GM12891 (cell line): ENCODE measurements around the gene ATP6V1G3.
A peak's percentile ranks its signal among the peaks of the same experiment; 100 is the strongest.

ENCODE experiments used
- DNase-seq: peaks from one replicate; pipeline ENCODE4 v3.0.0; 2011; ENCODE audit warnings: low spot score; ENCODE audit not compliant: insufficient read length
- FAIRE-seq: peaks from 2 replicates; lab custom pipeline; 2011; peaks lifted over from hg19 to GRCh38; lab: Jason Lieb, UNC
- PAX5 ChIP-seq: IDR thresholded peaks from 2 replicates; pipeline ENCODE4 v1.6.1; 2011; ENCODE audit warnings: low read length, moderate library complexity, mild to moderate bottlenecking; ENCODE audit not compliant: insufficient read depth, severe bottlenecking
- POLR2A ChIP-seq: IDR thresholded peaks from 2 replicates; pipeline ENCODE4 v1.6.1; 2011; ENCODE audit warnings: low read depth, low read length, control low read depth
- POLR2AphosphoS5 ChIP-seq: IDR thresholded peaks from 2 replicates; pipeline ENCODE4 v1.6.1; 2011; ENCODE audit warnings: low read depth, low read length, control low read depth
- POU2F2 ChIP-seq: IDR thresholded peaks from 2 replicates; pipeline ENCODE4 v1.6.1; 2011; ENCODE audit warnings: low read depth, mild to moderate bottlenecking, control low read depth, low read length, moderate library complexity
- SPI1 ChIP-seq: IDR thresholded peaks from 2 replicates; pipeline ENCODE4 v1.6.1; 2011; ENCODE audit warnings: low read depth, low read length, control low read depth
- TAF1 ChIP-seq: IDR thresholded peaks from 2 replicates; pipeline ENCODE4 v1.6.1; 2011; ENCODE audit warnings: low read depth, low read length, control low read depth

Gene ATP6V1G3

DNA sequence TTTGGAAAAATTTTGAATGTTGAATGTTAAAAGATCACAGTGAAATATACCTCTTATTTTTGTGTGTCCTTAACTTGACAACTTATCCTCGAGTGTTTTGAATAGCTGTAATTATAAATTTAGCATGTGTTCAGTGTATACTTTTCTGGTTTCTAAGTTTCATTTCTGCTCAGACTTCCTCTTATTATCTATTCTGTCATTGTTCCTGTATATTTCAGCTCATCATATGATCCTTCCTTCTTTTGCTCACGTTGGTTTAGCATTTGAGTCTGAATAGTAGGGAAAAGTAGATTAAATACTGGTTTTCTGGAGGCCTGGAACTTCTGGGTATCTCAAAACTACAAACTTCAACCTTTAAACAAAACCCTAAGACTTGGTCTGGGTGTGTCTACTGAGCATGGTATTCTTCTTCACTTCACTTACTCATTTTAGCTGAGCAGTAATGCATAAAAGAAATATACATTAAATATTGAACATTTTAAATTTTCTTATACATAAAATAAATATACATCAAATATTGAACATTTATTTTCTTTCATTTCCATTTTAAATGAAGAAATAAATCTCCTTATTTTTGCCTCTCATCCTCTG, 3.3 kb upstream of the ATP6V1G3 start:
- FAIRE-seq, result peak; percentile 64
- no peak for TF ChIP-seq POLR2A
- peak; percentile 84 for TF ChIP-seq SPI1
- DNase-seq, result no peak

DNA sequence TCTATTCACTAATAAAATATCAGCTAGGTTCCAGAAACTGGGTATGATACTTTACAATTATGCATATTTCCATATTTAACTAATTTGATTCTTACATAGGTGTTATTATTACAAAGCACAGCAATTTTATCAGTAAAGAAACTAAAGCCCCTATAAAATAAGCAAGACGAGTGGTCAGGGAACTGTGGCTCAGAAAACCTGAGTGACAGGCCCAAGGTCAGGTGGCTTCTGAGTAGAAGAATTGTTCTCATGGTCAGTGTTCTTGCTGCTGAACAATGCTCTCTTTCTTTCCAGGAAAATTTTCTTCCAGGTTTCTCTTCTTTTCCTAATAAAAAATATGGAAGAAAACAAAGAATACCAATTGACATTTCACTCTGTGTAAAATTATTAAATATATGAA, 2.2 kb upstream of the ATP6V1G3 start:
- FAIRE-seq, result no peak
- no peak for DNase-seq
- TF ChIP-seq POLR2AphosphoS5 (no peak), SPI1 (no peak), PAX5 (no peak), POLR2A (no peak), TAF1 (no peak), POU2F2 (no peak)

DNA sequence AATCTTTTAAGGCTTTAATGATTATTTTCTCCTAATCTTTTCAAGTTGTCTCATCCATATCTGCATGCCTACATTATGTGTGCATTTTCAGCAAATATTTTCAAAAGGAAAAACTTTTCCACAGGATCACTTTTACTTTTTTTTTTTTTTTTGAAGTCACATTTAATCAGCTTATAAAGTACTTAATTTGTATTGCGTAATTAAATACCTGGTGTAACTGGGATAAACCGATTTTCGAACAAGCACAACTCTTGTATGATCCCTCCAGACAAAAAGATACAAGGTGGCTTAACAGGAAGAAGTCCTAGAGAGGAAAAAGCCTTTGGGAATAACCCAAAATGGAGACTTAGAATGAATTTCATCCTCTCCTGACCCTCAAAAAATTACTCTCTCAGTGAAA, 1.3 kb upstream of the ATP6V1G3 start:
- TF ChIP-seq POLR2A (no peak), POLR2AphosphoS5 (no peak), SPI1 (no peak), TAF1 (no peak), PAX5 (no peak), POU2F2 (no peak)
- DNase-seq, result no peak
- no peak for FAIRE-seq

DNA sequence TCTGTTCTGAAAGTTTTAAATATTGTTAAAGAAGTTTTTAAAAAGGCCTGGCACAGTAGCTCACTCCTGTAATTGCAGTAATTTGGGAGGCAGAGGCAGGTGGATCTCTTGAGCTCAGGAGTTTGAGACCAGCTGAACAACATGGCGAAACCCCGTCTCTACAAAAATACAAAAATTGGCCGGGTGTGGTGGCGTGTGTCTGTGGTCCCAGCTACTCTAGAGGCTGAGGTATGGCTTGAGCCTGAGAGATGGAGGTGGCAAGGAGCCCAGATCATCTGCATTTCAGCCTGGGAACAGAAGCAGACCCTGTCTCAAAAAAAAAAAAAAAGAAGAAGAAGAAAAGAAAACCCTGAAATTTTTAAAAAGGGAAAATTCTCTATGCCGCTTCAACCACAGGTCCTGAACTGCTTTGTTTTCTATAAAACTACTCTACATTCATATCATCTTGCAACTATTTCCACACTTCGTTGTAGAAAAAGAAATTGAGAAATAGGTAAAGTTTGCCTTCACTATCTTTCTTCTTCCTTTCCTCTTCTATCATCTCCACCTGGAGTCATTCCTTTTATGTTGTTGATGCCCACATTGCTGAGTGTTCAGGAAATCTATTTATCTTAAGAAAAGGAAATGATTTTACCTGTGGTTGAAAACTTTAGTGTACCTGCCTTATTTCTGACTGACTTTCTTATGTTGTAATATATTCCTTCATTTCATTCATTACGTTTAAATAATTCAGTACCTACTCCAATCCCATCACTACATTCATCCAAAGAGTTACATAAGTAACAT, 1.7 kb downstream of the ATP6V1G3 start:
- DNase-seq (no peak), FAIRE-seq (peak; percentile 45)
- no peak for TF ChIP-seq TAF1
- TF ChIP-seq PAX5, result no peak
- no peak for TF ChIP-seq SPI1
- no peak for TF ChIP-seq POLR2A

DNA sequence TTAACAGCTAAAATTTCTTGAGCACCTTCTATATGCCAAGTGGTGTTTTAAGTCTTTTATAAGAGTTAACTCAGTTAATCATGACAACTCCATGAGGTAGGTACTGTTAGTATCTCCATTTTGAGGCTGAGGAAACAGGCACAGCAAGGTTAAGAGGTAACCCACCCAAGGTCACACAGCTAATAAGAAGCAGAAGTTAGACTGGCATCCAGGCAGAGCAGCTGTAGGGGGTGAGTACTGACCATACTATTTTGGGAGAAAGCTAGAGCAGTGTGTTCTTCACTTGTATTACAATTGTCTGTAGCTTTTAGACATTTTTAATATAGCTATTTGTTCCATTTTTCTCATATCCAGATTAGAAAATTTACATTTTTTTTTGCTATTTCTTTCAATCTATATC, 4.8 kb downstream of the ATP6V1G3 start:
- FAIRE-seq (no peak), DNase-seq (no peak)
- TF ChIP-seq POLR2AphosphoS5 (no peak), POLR2A (no peak), POU2F2 (no peak)

DNA sequence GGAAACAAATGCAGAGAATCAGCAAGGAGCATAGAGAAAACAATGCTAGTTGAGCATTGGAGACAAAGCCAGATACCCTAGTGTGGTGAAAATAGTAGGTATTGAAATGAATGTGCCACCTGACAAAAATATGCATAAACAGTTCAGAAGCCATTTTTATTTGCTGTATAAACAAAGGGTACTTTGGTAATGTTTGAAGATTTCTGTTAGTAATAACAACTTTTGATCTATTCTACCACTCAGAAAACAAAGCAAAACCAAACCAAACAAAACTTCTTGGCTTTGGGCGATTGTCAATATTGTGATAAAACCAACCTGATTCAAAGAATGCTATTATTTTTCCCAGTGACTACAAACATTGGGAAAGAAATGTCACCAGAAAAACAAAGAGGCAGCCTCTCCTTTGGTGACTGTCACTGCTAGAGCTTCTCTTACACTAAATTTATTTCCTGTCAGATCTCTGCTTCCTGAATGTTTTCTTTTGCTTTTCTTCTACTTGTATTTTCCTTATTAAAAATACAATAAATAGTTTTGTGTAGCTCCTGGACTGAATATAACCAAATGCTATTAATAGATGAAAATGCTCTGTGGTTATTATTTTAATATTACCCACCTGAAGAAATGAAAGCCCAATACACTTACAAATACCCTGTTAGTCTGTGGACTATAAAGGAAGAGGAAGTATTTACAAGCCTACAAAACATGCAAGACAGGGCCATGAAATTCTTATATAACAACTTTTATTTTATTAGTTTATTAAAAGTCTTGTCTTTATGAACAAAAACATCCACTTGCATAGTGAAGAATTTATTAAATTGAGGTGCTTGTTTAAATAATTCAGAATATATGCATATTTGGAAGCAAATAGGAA, 5.7 kb downstream of the ATP6V1G3 start:
- DNase-seq, result no peak
- peak; percentile 76 for FAIRE-seq
- TF ChIP-seq PAX5 (no peak), POU2F2 (no peak), POLR2AphosphoS5 (no peak)

DNA sequence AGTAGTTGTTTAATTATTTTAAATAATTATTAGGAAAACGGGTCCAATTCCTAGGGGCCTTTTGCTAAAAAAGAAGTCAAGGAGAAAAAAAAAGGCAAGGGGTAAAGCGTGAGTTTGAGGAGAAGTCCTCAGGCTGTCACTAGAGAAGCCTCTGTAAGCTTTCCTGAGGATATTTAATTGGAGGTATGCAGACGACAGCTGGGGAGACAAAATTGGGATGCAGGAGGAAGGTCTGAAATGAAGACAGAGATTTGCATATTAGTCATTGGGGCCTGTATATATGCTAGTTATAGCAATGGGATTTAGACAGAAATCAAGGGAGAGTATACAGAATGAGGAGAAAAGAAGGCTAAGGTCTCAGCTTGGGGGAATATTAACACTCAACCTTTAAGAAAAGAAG, 8.6 kb downstream of the ATP6V1G3 start:
- FAIRE-seq (no peak), DNase-seq (no peak)
- TF ChIP-seq PAX5 (no peak), POLR2AphosphoS5 (no peak), TAF1 (no peak), POLR2A (no peak), POU2F2 (no peak), SPI1 (no peak)

DNA sequence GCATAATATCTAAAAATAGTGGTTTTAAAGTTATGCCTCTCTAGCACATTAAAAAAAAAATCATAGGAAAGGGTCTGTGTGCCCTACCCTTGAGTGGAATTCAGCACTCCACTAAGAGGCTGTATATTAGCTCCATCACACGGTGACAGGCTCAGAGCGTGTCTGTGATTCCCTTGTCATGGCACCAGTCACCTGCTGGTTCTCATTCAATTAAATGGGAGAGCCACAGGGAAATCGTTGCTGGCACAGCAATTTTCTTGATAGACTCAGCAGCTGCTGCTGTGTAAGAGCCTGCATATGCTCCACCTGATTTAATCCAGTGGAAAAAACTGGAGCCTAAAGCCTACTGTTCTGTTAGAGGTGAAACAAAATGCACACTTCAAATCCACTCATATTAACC, 9.5 kb downstream of the ATP6V1G3 start:
- no peak for FAIRE-seq
- no peak for DNase-seq
- TF ChIP-seq POU2F2, result no peak
- TF ChIP-seq POLR2A, result no peak
- no peak for TF ChIP-seq SPI1
- no peak for TF ChIP-seq PAX5
- TF ChIP-seq TAF1, result no peak
- no peak for TF ChIP-seq POLR2AphosphoS5

DNA sequence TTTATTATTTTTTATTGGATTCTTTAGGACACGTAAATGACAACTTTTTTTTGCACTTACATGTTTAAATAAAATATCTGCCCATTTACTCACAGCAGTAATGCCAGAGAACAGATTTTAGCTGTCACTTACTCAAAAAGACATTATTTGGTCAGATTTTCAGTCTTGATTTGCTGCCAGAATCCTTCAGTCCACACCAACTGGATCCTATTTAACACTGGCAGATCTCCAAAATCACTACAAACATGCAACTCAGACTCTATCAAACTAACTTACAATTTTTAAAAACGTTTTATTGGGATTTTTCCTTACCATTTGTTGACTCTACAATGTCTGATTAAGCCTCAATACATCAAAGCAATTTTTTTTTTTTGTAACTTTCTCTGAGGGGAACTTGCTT, 11.1 kb downstream of the ATP6V1G3 start:
- DNase-seq, result no peak
- no peak for TF ChIP-seq POLR2AphosphoS5
- TF ChIP-seq POU2F2, result no peak
- TF ChIP-seq POLR2A, result no peak
- TF ChIP-seq SPI1, result no peak
- no peak for TF ChIP-seq TAF1
- no peak for TF ChIP-seq PAX5
- FAIRE-seq, result no peak

DNA sequence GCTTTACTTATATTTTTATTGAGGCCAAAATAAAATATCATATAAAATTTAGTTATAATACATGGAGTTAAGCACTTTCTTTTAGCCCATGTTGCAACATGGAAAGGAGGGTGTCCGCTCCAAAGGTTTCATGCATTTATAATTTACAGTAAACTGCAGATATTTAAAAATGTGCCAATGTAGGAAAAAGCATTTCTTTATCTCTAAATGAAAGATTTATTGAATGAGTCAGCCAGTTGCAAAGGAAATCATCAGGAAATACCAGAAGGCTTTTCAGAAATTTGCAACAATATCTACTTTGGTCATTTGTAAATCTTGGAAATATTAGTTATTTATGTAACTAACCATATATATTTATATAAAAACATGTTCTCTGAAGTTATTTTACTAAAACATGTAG, 12.1 kb downstream of the ATP6V1G3 start:
- FAIRE-seq, result no peak

More for the DNA sequence above, 12.1 kb downstream of the ATP6V1G3 start:
- no peak for DNase-seq
- TF ChIP-seq POLR2A, result no peak
- TF ChIP-seq PAX5, result no peak
- no peak for TF ChIP-seq TAF1
- TF ChIP-seq POU2F2, result no peak
- TF ChIP-seq SPI1, result no peak
- TF ChIP-seq POLR2AphosphoS5, result no peak
